Loucy (cell line): ENCODE results near the gene INHA.

Experiments used
- H2AFZ ChIP-seq: fragments of 200-600 bp; sonication (generic); 2 replicates; pipeline ENCODE4 v1.6.0; 2016; ENCODE audit warnings: antibody characterized with exemption, mild to moderate bottlenecking, low read length, moderate library complexity
- H3F3A ChIP-seq: fragments of 200-600 bp; 2 replicates; pipeline ENCODE4 v1.6.0; 2016; ENCODE audit warnings: antibody characterized with exemption, low read depth, mild to moderate bottlenecking
- H3K27me3 ChIP-seq: fragments of 200-600 bp; sonication (generic); 2 replicates; pipeline ENCODE4 v1.6.1; 2014; ENCODE audit warnings: low read length, mild to moderate bottlenecking; ENCODE audit not compliant: insufficient read depth, poor library complexity, severe bottlenecking
- H3K36me3 ChIP-seq: fragments of 200-600 bp; sonication (generic); 2 replicates; pipeline ENCODE4 v1.6.1; 2016; ENCODE audit warnings: low read length; ENCODE audit not compliant: insufficient read depth
- H3K4me1 ChIP-seq: fragments of 200-600 bp; sonication (generic); 2 replicates; pipeline ENCODE4 v1.5.1; 2014; ENCODE audit warnings: low read length, mild to moderate bottlenecking; ENCODE audit not compliant: insufficient read depth, poor library complexity, severe bottlenecking
- H3K4me2 ChIP-seq: fragments of 200-600 bp; sonication (generic); 2 replicates; pipeline ENCODE4 v1.6.0; 2014; ENCODE audit warnings: antibody characterized with exemption, low read length, low read depth, mild to moderate bottlenecking; ENCODE audit not compliant: poor library complexity, severe bottlenecking
- H3K4me3 ChIP-seq: fragments of 200-600 bp; sonication (generic); 2 replicates; pipeline ENCODE4 v1.5.1; 2014; ENCODE audit warnings: low read length, mild to moderate bottlenecking, mixed read lengths; ENCODE audit not compliant: poor library complexity, severe bottlenecking
- H3K79me2 ChIP-seq: fragments of 200-600 bp; sonication (generic); 2 replicates; pipeline ENCODE4 v1.6.1; 2014; ENCODE audit warnings: low read length; ENCODE audit not compliant: insufficient read depth
- H3K9ac ChIP-seq: fragments of 200-600 bp; sonication (generic); 2 replicates; pipeline ENCODE4 v1.6.0; 2014; ENCODE audit warnings: mild to moderate bottlenecking, low read depth, low read length, moderate library complexity; ENCODE audit not compliant: poor library complexity, severe bottlenecking
- H3K9me2 ChIP-seq: fragments of 200-600 bp; sonication (generic); replicated peaks from 2 replicates; pipeline ENCODE4 v1.6.1; 2016; ENCODE audit warnings: low read depth, low read length, mixed read lengths
- H3K9me3 ChIP-seq: fragments of 200-600 bp; sonication (generic); 2 replicates; pipeline ENCODE4 v1.6.1; 2014; ENCODE audit warnings: mild to moderate bottlenecking, antibody characterized with exemption, low read length, low read depth; ENCODE audit not compliant: insufficient read depth
- H4K20me1 ChIP-seq: fragments of 200-600 bp; sonication (generic); 2 replicates; pipeline ENCODE4 v1.6.0; 2014; ENCODE audit warnings: antibody characterized with exemption, low read length, mild to moderate bottlenecking; ENCODE audit not compliant: insufficient read depth, poor library complexity, severe bottlenecking
- EZH2phosphoT487 ChIP-seq: fragments of 200-600 bp; IDR thresholded peaks from 2 replicates; pipeline ENCODE4 v1.6.1; 2018; ENCODE audit warnings: antibody characterized with exemption, mild to moderate bottlenecking, moderate library complexity, borderline replicate concordance
- TF ChIP-seq, protein P1 (sequence below): fragments of 200-600 bp; sonication (generic); conservative IDR thresholded peaks from 2 replicates; pipeline ENCODE4 v1.5.1; 2014; ENCODE audit warnings: mild to moderate bottlenecking, antibody characterized with exemption, low read length

INHA gene

DNA sequence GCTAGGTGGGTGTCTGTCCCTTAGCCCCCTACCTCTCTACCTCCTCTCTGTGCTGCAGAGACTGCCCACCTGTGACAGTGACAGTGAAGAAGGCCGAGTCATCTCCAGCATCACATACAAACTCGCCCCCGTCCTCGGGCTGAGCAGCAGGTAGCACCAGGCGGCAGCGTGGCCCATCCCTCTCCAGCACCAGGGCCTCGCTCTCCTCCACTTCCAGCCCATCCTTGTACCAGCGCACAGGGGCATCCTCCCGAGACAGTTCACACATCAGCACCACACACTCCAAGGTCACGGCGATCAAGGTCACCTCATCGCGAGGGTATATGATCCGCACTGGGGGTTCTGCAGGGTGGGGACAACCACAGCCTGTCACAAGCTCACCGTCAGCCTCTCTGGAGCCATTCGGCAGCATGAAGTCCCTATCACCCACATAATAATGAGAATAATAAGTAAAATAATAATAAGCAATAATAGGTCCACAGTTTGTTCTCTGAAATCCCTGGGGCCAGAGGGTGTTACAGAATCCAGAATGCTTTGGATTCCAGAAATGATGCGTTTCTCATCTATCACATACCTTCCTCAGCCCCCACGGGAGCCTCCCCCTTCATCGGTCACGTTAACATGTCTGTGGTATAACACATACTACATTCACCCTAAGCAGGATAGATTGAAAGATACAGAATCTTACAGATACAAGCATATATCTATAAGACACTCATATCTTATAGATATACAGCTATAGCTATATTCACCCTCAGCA lies 12.8 kb upstream of the INHA start:
- H4K20me1 ChIP-seq, result no peaks in the 10 kb centered on the region
- H3K79me2 ChIP-seq, result no peaks in the 10 kb centered on the region
- no peak overlapping the region for H3K4me2 ChIP-seq
- TF ChIP-seq, protein P1, sequence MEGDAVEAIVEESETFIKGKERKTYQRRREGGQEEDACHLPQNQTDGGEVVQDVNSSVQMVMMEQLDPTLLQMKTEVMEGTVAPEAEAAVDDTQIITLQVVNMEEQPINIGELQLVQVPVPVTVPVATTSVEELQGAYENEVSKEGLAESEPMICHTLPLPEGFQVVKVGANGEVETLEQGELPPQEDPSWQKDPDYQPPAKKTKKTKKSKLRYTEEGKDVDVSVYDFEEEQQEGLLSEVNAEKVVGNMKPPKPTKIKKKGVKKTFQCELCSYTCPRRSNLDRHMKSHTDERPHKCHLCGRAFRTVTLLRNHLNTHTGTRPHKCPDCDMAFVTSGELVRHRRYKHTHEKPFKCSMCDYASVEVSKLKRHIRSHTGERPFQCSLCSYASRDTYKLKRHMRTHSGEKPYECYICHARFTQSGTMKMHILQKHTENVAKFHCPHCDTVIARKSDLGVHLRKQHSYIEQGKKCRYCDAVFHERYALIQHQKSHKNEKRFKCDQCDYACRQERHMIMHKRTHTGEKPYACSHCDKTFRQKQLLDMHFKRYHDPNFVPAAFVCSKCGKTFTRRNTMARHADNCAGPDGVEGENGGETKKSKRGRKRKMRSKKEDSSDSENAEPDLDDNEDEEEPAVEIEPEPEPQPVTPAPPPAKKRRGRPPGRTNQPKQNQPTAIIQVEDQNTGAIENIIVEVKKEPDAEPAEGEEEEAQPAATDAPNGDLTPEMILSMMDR, result no peak
- no peak for TF ChIP-seq EZH2phosphoT487
- H3K9me3 ChIP-seq, result no peaks in the 10 kb centered on the region
- no peak overlapping the region for H2AFZ ChIP-seq
- H3K27me3 ChIP-seq, result no peaks in the 10 kb centered on the region
- no peaks in the 10 kb centered on the region for H3F3A ChIP-seq
- H3K36me3 ChIP-seq, result no peaks in the 10 kb centered on the region
- peaks cover 3% of the 10 kb centered on the region for H3K4me1 ChIP-seq
- H3K9ac ChIP-seq, result no peak overlapping the region
- no peak overlapping the region for H3K4me3 ChIP-seq
- H3K9me2 ChIP-seq, result no peaks in the 10 kb centered on the region

GRCh38 chr2:219560037-219560892 lies 11.8 kb upstream of the INHA start:
- no peaks in the 10 kb centered on the region for H3K36me3 ChIP-seq
- no peak overlapping the region for H3K4me3 ChIP-seq
- H3K27me3 ChIP-seq, result no peaks in the 10 kb centered on the region
- no peaks in the 10 kb centered on the region for H4K20me1 ChIP-seq
- no peak overlapping the region for H3K4me2 ChIP-seq
- no peak overlapping the region for H3K9ac ChIP-seq
- no peaks in the 10 kb centered on the region for H3F3A ChIP-seq
- TF ChIP-seq EZH2phosphoT487, result no peak
- TF ChIP-seq, protein P1, result peak; percentile 70
- H3K9me2 ChIP-seq, result no peaks in the 10 kb centered on the region
- no peak overlapping the region for H2AFZ ChIP-seq
- no peaks in the 10 kb centered on the region for H3K9me3 ChIP-seq
- H3K4me1 ChIP-seq, result peaks cover 3% of the 10 kb centered on the region
- no peaks in the 10 kb centered on the region for H3K79me2 ChIP-seq

DNA sequence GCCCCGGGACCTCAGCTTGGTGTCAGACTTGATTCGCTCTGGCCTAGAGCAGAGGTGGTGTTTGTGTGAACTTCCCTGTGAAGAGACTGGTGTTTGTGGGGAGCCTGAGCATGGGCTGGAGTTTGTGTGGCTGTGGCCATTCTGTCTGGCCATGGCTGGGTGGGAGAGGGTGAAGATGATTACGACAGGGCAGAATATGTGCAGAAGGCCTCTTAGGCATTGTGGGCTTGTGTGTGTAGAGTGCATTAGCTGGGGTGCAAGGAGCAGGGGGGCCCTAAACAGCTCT lies 11.3 kb upstream of the INHA start:
- no peak for TF ChIP-seq EZH2phosphoT487
- TF ChIP-seq, protein P1, result no peak
- Histone ChIP-seq H3K9me2 (no peaks in the 10 kb centered on the region), H3K4me3 (no peak overlapping the region), H3K4me2 (no peak overlapping the region), H3K36me3 (no peaks in the 10 kb centered on the region), H3K9me3 (no peaks in the 10 kb centered on the region), H3K27me3 (no peaks in the 10 kb centered on the region), H2AFZ (no peak overlapping the region), H3F3A (no peaks in the 10 kb centered on the region), H4K20me1 (no peaks in the 10 kb centered on the region), H3K9ac (no peak overlapping the region), H3K79me2 (no peaks in the 10 kb centered on the region), H3K4me1 (peaks cover 3% of the 10 kb centered on the region)
